Esophagus muscularis mucosa (tissue), 4 donors: ENCODE data around the gene CKS1B.

Source experiments
- CTCF ChIP-seq, 3 experiments: fragments of 200-600 bp in 2 of 3; fragments of 450-650 bp in 1 of 3; sonication (generic) in 2 of 3; IDR thresholded peaks; one replicate each; pipeline ENCODE4 v1.5.1; 2017 to 2019; ENCODE audit warnings: antibody characterized with exemption in 3 of 3, mild to moderate bottlenecking in 2 of 3, moderate library complexity in 1 of 3
- EP300 ChIP-seq: sonication (generic); formaldehyde crosslinking; IDR thresholded peaks from one replicate; pipeline ENCODE4 v1.6.1; 2017; ENCODE audit warnings: antibody characterized with exemption
- POLR2AphosphoS5 ChIP-seq, 2 donors: sonication (generic); formaldehyde crosslinking; IDR thresholded peaks; one replicate each; pipeline ENCODE4 v1.6.1; 2017; ENCODE audit warnings: antibody characterized with exemption in 2 of 2

- TF ChIP-seq CTCF (IDR thresholded peaks at IDR 0.05) (no peak), EP300 (no peak), POLR2AphosphoS5 (IDR thresholded peaks at IDR 0.05) (no peak)
These were observed 18.5 kb downstream of the CKS1B start for GRCh38 chr1:154992721-154993571.
